Lung (tissue), 12 donors: ENCODE data around the gene SIN3B. TPM values are rescaled to one million over a fixed set of nuclear protein-coding genes. Genes with fewer than 3 reads are reported as not detected.

ENCODE experiments used
- ATAC-seq: fragments of 200-7000 bp; cut with Tn5 transposase; one replicate; pipeline ENCODE4 v1.9.1; 2020; ENCODE audit warnings: moderate number of reproducible peaks; ENCODE audit not compliant: insufficient read depth, low FRiP score
- DNase-seq, 3 donors: peaks; one replicate each; pipeline ENCODE4 v3.0.0-alpha.2; 2013 to 2017
- H3K27ac ChIP-seq, 2 donors: one replicate each; pipeline ENCODE4 v1.5.1; 2013; ENCODE audit warnings: mild to moderate bottlenecking in 2 of 2, moderate library complexity in 2 of 2, control low read depth in 1 of 2, inconsistent platforms in 1 of 2, low read depth in 1 of 2, low read length in 1 of 2
- H3K27me3 ChIP-seq, 3 donors: one replicate each; pipeline ENCODE4 v1.5.1; 2013; ENCODE audit warnings: low read length in 2 of 3; ENCODE audit not compliant: control insufficient read depth in 3 of 3, insufficient read depth in 3 of 3
- H3K36me3 ChIP-seq, 4 donors: one replicate each; pipeline ENCODE4 v1.5.1; 2013; ENCODE audit warnings: low read length in 4 of 4, mild to moderate bottlenecking in 1 of 4, moderate library complexity in 1 of 4; ENCODE audit not compliant: control insufficient read depth in 4 of 4, insufficient read depth in 4 of 4
- H3K4me1 ChIP-seq, 5 donors: one replicate each; pipeline ENCODE4 v1.5.1; 2013; ENCODE audit warnings: low read length in 5 of 5, mild to moderate bottlenecking in 2 of 5, moderate library complexity in 1 of 5; ENCODE audit not compliant: control insufficient read depth in 5 of 5, insufficient read depth in 5 of 5
- H3K4me3 ChIP-seq: one replicate; pipeline ENCODE4 v1.5.1; 2013; ENCODE audit warnings: mild to moderate bottlenecking, control low read depth, moderate library complexity
- H3K9ac ChIP-seq, 2 donors: one replicate each; pipeline ENCODE4 v1.5.1; 2013; ENCODE audit warnings: low read length in 2 of 2, control low read depth in 1 of 2; ENCODE audit not compliant: insufficient read depth in 1 of 2
- H3K9me3 ChIP-seq, 4 donors: one replicate each; pipeline ENCODE4 v1.5.1; 2013; ENCODE audit warnings: low read length in 3 of 4, mild to moderate bottlenecking in 1 of 4, moderate library complexity in 1 of 4; ENCODE audit not compliant: control insufficient read depth in 4 of 4, insufficient read depth in 3 of 4
- WGBS, 2 donors: extraction: QIAGEN DNeasy Blood & Tissue Kit; methylation state at CpG; one replicate each; pipeline ENCODE4 v1.1.7; 2013; 5-methylcytosine and 5-hydroxymethylcytosine counted together
- polyA plus RNA-seq, 2 donors: library from polyadenylated mRNA; stranded (reverse); fragments of 200-250 nt; gene quantifications; one replicate each; pipeline ENCODE4 v1.2.1, GENCODE V29; 2013
- total RNA-seq, 2 donors: library from RNA; depleted of rRNA in 1 of 2; stranded (reverse); fragments of >200 nt in 1 of 2; gene quantifications; one replicate each; pipeline ENCODE4 v1.2.1, GENCODE V29; 2014 to 2021
- TF ChIP-seq, protein P1 (sequence below): IDR thresholded peaks from 2 replicates; pipeline ENCODE4 v1.5.1; 2012; ENCODE audit warnings: mild to moderate bottlenecking; ENCODE audit errors: control extremely low read depth, extremely low read depth
- donor health status: control.
- donor health status: control.
- donor health status: Bipolar disorder and iron deficiency.
- donor health status: healthy.
- donor health status: DM: yes; HTN: yes; CAD: no.

Gene SIN3B
- total and polyA plus RNA-seq, 4 donors = 29.5 to 63.9 (median 54.5) TPM

DNA sequence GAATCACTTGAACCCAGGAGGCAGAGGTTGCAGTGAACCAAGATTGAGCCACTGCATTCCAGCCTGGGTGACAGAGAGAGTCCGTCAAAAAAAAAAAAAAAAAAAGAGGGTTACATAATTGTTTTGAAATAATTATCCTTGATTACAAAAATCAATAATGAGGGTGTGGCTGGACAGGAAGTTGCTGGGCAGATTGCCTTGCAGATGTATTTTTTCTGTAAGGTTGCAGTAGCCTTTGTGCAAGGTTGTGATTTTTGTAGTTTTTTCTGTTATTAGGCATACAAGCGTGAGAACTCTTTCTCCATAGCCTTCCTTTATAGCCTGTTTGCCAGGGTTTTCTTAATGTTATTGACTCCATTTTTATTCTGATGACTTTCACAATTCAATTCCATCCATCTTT, 40.7 kb upstream of the SIN3B start:
- no peak overlapping the region for H3K4me3 ChIP-seq
- H3K9ac ChIP-seq = no peak overlapping the region
- no peak for DNase-seq
- H3K9me3 ChIP-seq = peaks cover 0 to 12% (median 2%) of the 10 kb centered on the region in 4 donors
- H3K4me1 ChIP-seq = no peaks in the 10 kb centered on the region
- no peak for ATAC-seq
- H3K36me3 ChIP-seq = no peaks in the 10 kb centered on the region
- TF ChIP-seq, protein P1, sequence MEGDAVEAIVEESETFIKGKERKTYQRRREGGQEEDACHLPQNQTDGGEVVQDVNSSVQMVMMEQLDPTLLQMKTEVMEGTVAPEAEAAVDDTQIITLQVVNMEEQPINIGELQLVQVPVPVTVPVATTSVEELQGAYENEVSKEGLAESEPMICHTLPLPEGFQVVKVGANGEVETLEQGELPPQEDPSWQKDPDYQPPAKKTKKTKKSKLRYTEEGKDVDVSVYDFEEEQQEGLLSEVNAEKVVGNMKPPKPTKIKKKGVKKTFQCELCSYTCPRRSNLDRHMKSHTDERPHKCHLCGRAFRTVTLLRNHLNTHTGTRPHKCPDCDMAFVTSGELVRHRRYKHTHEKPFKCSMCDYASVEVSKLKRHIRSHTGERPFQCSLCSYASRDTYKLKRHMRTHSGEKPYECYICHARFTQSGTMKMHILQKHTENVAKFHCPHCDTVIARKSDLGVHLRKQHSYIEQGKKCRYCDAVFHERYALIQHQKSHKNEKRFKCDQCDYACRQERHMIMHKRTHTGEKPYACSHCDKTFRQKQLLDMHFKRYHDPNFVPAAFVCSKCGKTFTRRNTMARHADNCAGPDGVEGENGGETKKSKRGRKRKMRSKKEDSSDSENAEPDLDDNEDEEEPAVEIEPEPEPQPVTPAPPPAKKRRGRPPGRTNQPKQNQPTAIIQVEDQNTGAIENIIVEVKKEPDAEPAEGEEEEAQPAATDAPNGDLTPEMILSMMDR = no peak
- H3K27me3 ChIP-seq = no peaks in the 10 kb centered on the region
- WGBS, 2 donors = 55 to 65% methylated on average over 2 of the region's 2 CpGs
- no peak overlapping the region for H3K27ac ChIP-seq

DNA sequence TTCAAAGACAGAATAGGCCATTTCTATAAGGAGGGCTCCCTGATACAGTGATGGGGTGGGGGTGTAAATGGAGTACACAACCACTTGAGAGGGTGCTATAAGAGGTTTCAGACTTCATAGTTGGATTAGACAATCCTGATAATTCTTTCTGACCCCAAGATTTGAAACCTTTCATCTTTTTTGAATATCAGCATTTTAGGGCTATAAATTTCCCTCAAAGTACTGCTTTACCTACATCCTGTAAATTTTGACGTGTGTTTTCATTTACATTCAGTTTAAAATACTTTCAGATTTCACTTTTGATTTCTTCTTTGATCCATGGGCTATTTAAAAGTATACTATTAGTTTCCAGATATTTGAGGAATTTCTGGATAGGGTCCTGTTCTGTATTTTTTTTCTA, 40.0 kb upstream of the SIN3B start:
- no peaks in the 10 kb centered on the region for H3K4me1 ChIP-seq
- WGBS, 2 donors = 90 to 92% methylated on average over 1 of the region's 1 CpG

DNA sequence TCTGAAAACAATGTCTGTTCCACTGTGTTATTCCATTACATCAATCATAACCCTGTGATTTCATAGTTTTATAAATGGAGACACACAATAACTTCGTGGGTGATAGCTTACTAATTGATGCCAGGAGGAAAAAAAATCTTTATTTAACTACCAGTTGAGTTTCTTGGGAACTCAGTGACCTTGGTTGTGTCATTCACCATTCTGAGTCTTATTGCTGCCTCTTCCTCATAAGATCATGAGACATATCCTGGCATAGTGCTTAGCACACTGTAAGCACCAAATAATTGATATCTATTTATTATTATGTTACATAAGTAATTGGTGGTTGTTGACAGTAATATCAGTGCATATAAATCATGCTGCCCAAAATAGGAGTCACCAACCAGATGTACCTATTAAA, 39.1 kb upstream of the SIN3B start:
- Histone ChIP-seq H3K9ac (no peak overlapping the region), H3K4me3 (no peak overlapping the region), H3K4me1 (no peaks in the 10 kb centered on the region), H3K27ac (no peak overlapping the region), H3K36me3 (no peaks in the 10 kb centered on the region), H3K27me3 (no peaks in the 10 kb centered on the region), H3K9me3 (peaks cover 0 to 12% (median 3%) of the 10 kb centered on the region in 4 donors)
- 56 to 60% methylated on average over 1 of the region's 1 CpG for WGBS, 2 donors
- no peak for ATAC-seq
- DNase-seq = no peak
- TF ChIP-seq, protein P1 = no peak

More for the DNA sequence above, 40.0 kb upstream of the SIN3B start:
- TF ChIP-seq, protein P1 = no peak
- no peak overlapping the region for H3K27ac ChIP-seq
- H3K9ac ChIP-seq = no peak overlapping the region
- DNase-seq = no peak
- H3K9me3 ChIP-seq = peaks cover 0 to 12% (median 2%) of the 10 kb centered on the region in 4 donors
- H3K4me3 ChIP-seq = no peak overlapping the region
- H3K36me3 ChIP-seq = no peaks in the 10 kb centered on the region
- H3K27me3 ChIP-seq = no peaks in the 10 kb centered on the region
- no peak for ATAC-seq

DNA sequence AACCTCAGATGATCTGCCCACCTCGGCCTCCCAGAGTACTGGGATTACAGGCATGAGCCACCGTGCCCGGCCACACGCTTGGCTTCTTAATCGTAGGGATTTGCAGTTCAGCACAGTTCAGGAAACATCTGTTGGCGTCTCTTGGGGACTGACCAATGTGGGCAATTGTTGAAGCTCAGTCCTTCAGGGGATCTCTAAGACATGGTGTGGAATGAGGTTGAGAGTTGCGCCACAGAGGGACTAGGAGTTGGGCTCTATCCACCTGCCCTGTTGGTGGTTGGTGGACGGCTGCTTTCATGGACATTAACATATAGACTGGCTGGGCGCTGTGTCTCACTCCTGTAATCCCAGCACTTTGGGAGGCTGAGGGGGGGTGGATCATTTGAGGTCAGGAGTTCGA, 37.3 kb upstream of the SIN3B start:
- DNase-seq (no peak), ATAC-seq (no peak)
- Histone ChIP-seq H3K27me3 (no peaks in the 10 kb centered on the region), H3K36me3 (no peaks in the 10 kb centered on the region), H3K9ac (no peak overlapping the region), H3K4me3 (no peak overlapping the region), H3K4me1 (no peaks in the 10 kb centered on the region), H3K9me3 (peaks cover 0 to 12% (median 7%) of the 10 kb centered on the region in 4 donors), H3K27ac (no peak overlapping the region)
- TF ChIP-seq, protein P1 = no peak
- 74 to 78% methylated on average over 10 of the region's 10 CpGs for WGBS, 2 donors
